GM18951 (cell line): Measurements from ENCODE around the gene ANKH.

Experiments
- POLR2A ChIP-seq: IDR thresholded peaks from 4 replicates; pipeline ENCODE4 v1.6.1; 2011; ENCODE audit warnings: mild to moderate bottlenecking; ENCODE audit not compliant: insufficient read length, insufficient read depth; ENCODE audit errors: extremely low read depth
- in situ Hi-C: fragments of 300-500 bp; cut with MboI; formaldehyde crosslinking; loops from one replicate; pipeline ENCODE4 v1.12.0; 2022; ENCODE audit warnings: low sequenced_read_pairs, mixed read lengths, inconsistent platforms; ENCODE audit not compliant: unreplicated experiment

The ANKH gene

DNA sequence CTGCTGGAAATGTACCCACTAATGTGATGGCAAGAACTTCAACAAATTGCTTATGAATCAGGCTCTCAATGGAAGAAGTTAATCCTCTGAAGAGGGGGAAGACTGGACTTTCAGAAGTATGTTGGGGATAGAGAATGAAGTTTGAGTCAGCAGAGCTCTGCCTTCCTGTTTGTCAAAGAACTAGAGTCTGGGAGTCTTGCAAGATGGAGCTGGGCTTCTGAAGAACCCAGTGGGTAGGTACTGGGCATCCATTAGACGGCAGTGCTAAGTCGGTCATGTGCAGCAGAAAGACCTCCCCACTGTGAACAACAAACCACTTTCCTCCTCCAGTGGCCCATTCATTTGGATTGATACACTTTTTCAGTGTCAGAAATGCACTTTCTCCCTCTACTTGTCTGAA lies 172.4 kb downstream of the ANKH start:
- in situ Hi-C loops, result no loop called here
- no peak for TF ChIP-seq POLR2A

DNA sequence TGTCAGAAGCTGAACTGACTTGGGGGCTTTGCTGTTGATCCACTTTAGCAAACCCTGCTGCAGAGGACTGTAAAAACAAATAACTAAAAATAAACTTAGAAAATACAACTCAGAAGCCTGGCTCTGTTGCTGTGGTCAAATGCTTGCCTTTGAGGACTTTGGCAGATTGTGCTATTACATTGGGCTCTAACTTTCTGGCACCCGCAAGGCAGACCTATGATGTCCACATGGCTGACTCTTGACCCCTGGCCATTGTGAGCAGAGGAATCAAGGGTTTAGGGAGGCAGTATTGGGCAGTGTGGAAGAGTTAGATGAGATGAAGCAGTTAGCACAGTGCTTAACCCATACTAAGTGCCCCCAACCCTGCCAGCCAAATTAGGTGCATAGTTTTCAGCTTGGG lies 173.1 kb downstream of the ANKH start:
- in situ Hi-C loops, result no loop called here
- TF ChIP-seq POLR2A, result no peak

DNA sequence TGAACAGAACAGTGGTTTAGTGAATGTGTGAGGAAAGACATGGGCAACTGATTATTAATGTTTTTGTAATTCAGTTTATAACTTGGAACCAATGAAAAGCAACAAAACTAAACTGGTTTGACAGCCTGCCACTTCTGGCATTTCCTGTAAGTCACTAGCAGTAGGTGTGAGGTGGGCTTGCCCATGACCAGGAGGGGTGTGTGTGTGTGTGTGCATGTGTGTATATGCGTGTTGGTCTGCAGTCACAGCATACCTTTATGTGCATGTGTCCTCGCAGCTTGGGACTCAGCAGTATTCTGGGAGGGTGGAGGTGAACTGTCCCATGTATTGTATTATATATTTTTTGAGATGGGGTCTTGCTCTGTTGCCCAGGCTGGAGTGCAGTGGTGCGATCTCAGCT lies 174.7 kb downstream of the ANKH start:
- TF ChIP-seq POLR2A, result no peak
- in situ Hi-C loops, result no loop called here

DNA sequence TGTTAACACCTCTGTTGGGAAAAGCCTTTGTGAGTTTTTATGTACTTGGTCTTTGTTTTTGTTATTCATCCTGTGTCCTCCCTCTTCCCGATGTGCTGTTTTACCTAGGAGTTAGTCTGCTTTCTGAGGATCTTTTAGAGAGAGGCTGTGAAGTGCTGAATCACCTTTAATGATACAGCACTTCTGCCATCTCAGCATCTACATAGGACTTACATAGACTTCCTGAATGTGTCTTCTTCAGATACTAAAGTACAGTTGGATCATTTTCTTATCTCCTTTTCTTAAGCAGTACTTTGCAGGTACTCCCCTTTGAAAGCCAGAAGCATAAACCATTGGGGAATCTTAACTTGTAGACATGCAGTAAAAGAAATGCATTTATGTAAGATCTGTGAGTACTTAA lies 175.5 kb downstream of the ANKH start:
- in situ Hi-C loops, result no loop called here

DNA sequence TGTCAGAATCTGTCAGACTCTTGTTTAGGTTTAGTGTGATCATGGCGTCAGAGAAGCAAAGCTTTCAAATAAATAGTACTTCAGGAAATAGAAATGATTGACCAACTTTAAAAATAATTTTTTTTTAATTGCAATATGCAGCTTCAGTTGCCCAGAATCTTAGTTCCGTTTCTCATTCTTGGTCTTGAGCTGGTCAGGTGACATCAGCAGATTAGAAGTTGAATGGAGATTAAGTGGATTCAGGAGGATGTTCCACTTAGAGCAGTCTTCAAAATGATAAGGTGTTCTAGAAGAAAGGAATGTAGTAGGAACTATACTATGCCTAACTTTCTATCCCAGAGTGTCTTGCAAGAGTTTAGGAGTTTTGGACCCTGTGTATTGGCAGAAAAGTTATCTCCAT lies 176.4 kb downstream of the ANKH start:
- TF ChIP-seq POLR2A, result no peak

More for the DNA sequence above, 175.5 kb downstream of the ANKH start:
- no peak for TF ChIP-seq POLR2A

DNA sequence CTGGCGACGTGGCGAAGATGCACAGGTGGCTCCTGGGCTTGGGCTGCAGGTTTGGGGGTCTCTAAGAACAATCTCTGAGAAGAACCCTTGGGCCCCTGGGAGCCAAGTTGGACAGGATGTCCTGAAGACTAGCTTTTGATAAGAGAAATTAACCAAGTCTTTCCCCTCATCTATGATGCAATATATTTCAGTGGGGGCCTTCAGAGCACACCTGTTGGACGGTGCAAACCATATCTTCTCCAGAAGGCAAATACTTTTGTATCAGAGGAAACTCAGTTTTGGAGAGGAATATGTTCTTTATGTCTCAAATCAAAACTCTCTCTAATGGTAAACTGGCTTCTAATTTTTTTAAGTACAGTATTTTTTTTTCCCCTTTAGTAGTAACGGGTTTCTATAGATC lies 178.5 kb downstream of the ANKH start:
- in situ Hi-C loops, result no loop called here
- TF ChIP-seq POLR2A, result no peak

More for the DNA sequence above, 176.4 kb downstream of the ANKH start:
- in situ Hi-C loops, result no loop called here

DNA sequence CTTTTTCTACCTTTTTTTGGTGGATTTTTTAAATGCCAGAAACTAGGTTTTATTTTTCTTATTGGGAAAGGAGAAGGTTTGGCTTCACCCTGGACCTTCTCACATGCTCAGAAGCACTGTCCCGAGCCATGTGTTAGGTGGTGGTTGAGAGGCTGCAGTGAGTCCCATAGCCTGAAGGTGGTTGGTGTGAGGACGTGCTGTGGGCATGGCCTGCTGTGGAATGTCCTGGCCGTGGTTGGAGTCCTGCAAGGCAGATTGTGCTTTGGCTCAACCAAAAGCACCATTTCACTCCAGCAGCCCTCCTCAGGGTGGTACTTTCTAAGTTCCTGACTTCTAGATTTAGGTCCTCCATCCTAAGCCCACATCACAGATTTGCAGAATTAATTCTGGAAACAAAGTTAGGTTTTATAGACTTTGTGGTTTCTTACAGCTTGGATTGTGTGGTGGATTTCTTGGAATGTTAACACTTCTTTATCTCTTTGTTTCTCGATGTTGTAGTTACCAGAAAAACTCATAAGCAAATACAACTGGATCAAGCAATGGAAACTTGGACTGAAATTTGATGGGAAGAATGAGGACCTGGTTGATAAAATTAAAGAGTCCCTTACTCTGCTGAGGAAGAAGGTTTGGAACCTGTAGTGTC lies 184.4 kb downstream of the ANKH start:
- in situ Hi-C loops, result no loop called here
- no peak for TF ChIP-seq POLR2A

DNA sequence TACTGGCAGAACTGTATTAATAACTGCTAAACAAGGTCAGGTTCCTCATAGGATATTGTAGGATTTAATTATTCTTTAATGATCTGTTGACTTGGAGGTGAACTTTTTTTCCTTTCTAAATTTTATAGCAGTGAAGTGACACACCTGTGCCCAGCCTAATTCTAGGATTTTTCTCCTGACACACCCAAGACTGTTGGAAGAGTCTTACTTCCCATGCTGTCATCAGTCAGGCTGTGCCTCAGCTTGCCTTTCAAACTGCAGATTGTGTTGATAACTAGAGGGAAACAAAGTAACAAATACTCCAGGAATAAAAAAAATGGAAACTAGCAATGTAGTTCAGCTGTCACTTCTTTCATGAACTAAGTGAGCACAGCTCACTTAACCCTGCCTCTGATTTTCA lies 185.1 kb downstream of the ANKH start:
- no peak for TF ChIP-seq POLR2A
- in situ Hi-C loops, result no loop called here

DNA sequence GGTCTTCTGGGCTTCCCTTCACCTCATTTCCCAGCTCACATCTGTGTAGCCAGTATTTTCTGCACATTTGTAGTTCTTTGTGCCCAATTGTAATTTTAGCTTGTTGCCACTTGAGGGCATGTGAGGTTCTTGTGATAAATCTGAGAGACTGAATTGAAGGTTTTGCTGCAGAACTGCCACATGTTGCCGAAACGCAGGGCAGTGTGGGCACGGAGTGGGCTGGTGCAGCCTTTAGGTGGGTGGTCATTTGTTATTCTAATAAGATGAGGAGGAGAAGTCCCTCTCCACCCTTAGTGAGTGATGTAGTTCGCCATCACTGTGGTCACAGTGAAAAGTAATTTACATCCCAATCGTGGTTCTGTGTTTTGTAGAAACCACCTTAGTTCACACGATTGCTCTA lies 185.8 kb downstream of the ANKH start:
- peak; percentile 24 for TF ChIP-seq POLR2A
- in situ Hi-C loops, result no loop called here

DNA sequence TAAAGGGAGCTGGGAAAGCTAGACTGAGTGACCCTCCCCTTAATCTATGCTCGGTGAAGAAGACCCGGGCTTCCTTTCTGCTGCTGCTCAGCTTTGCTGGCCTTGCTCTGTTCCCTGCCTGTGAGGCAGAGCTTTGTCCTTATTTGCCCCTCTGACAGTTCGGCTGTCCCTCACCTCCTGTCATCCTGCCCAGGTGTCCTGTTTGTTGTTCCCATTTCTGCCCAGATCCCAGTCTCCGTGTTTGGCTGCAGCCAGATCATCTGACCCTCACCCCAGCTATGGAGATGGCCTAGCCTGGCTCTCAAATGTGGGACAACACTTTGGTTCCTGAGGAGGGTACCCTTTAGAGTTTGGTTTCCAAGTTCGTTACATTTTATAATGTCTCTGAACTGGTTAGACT lies 186.8 kb downstream of the ANKH start:
- in situ Hi-C loops, result no loop called here
- no peak for TF ChIP-seq POLR2A

DNA sequence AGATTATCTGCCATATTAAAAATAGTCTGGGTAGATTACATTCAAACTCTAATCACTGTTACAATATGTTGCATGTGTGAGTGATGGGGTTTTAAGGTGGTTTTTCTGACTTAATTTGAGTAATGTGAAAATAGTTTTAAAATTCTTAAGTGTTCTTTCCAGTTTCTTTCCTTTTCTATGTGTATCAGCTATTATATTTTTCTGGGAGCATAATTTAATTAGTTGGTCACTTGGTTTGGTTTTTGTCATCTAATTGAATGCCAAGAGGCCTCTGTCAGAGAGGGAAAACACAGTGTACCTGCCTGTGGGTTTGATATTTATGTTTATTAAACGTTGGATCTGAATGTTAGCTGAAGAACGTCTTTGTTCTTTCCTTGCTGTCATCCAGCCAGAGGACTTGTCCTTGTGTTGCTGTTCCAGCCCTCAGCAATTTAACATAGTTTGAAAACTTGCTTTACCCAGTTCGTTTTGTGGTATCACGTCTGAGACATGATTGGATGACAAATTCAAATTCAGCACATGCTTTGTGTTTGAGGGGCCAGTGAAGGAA lies 187.6 kb downstream of the ANKH start:
- no peak for TF ChIP-seq POLR2A
- in situ Hi-C loops, result no loop called here

DNA sequence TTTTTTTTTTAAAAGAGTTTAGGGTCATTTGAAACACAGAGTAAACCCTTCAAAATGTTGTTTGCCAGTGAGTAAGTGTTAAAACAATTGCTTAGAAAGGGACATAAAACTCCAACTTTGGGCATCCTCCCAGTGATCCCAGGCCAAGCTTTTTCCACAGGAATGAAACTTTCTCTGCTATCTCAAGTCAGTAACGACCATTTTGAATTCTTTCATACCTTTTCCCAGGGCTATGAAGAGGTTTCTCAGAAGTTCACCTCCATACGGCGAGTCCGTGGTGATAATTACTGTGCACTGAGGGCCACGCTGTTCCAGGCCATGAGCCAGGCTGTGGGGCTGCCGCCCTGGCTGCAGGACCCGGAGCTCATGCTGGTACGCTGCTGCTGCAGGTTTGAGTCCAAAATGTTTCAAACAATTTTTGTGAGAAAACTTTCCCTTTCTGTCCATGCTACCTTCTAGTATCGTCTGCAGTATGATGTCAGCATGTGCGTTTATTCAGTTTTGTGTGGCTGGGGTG lies 190.3 kb downstream of the ANKH start:
- TF ChIP-seq POLR2A, result no peak
- in situ Hi-C loops, result no loop called here

DNA sequence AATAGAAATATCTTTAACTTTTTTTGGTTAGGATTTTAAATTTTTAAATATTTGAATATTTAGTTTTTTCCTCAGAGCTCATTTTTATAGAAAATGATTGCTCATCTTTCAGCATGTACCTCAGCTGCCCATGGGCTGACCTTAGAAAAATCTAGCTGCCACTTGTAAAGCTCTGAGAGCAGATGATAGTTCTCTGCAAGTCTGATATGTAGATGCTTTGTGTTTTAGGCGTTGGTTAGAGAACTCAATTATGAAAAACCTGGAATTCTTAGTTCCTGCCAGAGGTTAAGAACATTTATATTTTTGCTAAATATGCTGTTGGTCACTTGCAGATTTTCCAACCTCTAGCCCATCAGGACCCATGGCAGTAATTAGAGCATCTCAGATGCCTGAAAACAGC lies 192.0 kb downstream of the ANKH start:
- in situ Hi-C loops, result no loop called here
- TF ChIP-seq POLR2A, result no peak

DNA sequence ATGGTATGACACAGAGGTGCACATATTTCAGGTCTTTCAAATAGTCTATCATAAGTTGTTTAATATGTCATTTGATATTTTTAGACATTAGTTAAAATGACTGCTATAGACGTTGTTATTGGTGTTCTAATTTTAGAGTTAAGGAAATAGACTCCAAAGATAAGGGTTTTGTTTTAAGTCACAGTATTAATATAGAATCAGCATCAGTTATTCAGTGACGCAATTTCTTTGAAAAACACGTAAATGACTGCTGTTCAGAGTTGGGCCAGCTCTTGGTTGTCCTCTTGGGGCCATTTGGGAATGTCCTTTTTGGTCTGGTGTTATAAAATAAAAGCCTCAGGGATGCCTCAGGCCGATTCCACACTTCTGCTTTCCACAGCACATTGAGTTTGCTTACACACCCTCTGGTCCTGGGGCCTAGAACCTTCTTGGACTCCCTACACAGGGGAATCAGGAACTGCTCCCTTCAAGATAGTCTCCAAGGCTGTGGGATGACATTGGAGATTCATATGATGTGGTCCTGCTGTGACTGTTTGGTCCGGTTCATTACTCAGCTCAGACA lies 192.7 kb downstream of the ANKH start:
- in situ Hi-C loops, result no loop called here
- TF ChIP-seq POLR2A, result no peak
